K562 (cell line): ENCODE results near the gene PTPRG.

ENCODE experiments used
- CBX5 ChIP-seq: IDR thresholded peaks from 2 replicates; pipeline ENCODE4 v1.6.1; 2014; ENCODE audit warnings: low read depth, borderline replicate concordance
- ETS2 ChIP-seq: IDR thresholded peaks from 2 replicates; pipeline ENCODE4 v1.6.1; 2016; ENCODE audit warnings: borderline replicate concordance, missing genetic modification characterization, mild to moderate bottlenecking, moderate library complexity, missing compliant biosample characterization; ENCODE audit not compliant: poor library complexity, severe bottlenecking
- EZH2 ChIP-seq: IDR thresholded peaks from 2 replicates; pipeline ENCODE4 v1.6.1; 2012; ENCODE audit warnings: low read depth, mild to moderate bottlenecking, inconsistent platforms, low read length, borderline replicate concordance
- NFXL1 ChIP-seq: fragments of 450-650 bp; formaldehyde crosslinking; IDR thresholded peaks from 2 replicates; pipeline ENCODE4 v1.4.0; 2021; ENCODE audit warnings: mild to moderate bottlenecking
- NR1H2 ChIP-seq: sonication (generic); formaldehyde crosslinking; IDR thresholded peaks from 2 replicates; pipeline ENCODE4 v1.4.0; 2020; ENCODE audit warnings: mild to moderate bottlenecking, missing genetic modification reagents
- PHB ChIP-seq: fragments of 250-450 bp; sonication (Bioruptor Pico); IDR thresholded peaks from 2 replicates; pipeline ENCODE4 v1.5.0; 2021
- POLR2AphosphoS2 ChIP-seq: IDR thresholded peaks from 2 replicates; pipeline ENCODE4 v1.6.1; 2012; ENCODE audit warnings: low read length, improper control_type of control experiment
- POLR2AphosphoS5 ChIP-seq: IDR thresholded peaks from 2 replicates; pipeline ENCODE4 v1.6.1; 2011; ENCODE audit warnings: mild to moderate bottlenecking, low read depth, low read length, moderate library complexity; ENCODE audit not compliant: control insufficient read depth, insufficient read depth
- TF ChIP-seq, protein P1 (sequence below), 2 experiments: fragments of 450-650 bp; IDR thresholded peaks; 2 replicates each; pipeline ENCODE4 v1.6.1; 2016; ENCODE audit warnings: mild to moderate bottlenecking in 2 of 2, borderline replicate concordance in 1 of 2, low read depth in 1 of 2, moderate library complexity in 1 of 2
- TF ChIP-seq, protein P2 (sequence below): fragments of 450-650 bp; formaldehyde crosslinking; IDR thresholded peaks from 2 replicates; pipeline ENCODE4 v1.4.0; 2020; ENCODE audit warnings: mild to moderate bottlenecking, mixed read lengths
- TF ChIP-seq, protein P3 (sequence below): fragments of 450-650 bp; IDR thresholded peaks from 2 replicates; pipeline ENCODE4 v1.6.1; 2016; ENCODE audit warnings: borderline replicate concordance

DNA sequence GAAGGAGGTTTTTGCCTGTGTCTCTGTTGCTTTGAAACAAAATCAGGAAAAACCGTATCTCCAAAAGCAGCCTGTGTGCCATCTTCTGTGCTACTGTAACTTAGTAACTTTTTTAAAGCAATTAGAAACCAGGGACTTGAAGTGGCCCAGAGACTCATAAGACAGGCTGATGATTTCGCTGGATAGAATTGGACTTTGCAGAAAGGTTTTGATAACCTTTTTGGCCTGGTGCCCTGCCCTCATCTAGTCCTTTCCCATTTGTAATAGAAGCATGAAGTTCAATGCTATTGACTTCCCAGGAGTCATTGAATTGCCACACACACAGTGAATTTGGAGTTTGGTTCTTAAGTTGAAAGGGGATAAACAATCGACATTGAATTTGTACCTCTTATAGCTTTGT lies 157.2 kb downstream of the PTPRG start:
- TF ChIP-seq POLR2AphosphoS5, result no peak
- TF ChIP-seq PHB, result no peak
- TF ChIP-seq, protein P1, sequence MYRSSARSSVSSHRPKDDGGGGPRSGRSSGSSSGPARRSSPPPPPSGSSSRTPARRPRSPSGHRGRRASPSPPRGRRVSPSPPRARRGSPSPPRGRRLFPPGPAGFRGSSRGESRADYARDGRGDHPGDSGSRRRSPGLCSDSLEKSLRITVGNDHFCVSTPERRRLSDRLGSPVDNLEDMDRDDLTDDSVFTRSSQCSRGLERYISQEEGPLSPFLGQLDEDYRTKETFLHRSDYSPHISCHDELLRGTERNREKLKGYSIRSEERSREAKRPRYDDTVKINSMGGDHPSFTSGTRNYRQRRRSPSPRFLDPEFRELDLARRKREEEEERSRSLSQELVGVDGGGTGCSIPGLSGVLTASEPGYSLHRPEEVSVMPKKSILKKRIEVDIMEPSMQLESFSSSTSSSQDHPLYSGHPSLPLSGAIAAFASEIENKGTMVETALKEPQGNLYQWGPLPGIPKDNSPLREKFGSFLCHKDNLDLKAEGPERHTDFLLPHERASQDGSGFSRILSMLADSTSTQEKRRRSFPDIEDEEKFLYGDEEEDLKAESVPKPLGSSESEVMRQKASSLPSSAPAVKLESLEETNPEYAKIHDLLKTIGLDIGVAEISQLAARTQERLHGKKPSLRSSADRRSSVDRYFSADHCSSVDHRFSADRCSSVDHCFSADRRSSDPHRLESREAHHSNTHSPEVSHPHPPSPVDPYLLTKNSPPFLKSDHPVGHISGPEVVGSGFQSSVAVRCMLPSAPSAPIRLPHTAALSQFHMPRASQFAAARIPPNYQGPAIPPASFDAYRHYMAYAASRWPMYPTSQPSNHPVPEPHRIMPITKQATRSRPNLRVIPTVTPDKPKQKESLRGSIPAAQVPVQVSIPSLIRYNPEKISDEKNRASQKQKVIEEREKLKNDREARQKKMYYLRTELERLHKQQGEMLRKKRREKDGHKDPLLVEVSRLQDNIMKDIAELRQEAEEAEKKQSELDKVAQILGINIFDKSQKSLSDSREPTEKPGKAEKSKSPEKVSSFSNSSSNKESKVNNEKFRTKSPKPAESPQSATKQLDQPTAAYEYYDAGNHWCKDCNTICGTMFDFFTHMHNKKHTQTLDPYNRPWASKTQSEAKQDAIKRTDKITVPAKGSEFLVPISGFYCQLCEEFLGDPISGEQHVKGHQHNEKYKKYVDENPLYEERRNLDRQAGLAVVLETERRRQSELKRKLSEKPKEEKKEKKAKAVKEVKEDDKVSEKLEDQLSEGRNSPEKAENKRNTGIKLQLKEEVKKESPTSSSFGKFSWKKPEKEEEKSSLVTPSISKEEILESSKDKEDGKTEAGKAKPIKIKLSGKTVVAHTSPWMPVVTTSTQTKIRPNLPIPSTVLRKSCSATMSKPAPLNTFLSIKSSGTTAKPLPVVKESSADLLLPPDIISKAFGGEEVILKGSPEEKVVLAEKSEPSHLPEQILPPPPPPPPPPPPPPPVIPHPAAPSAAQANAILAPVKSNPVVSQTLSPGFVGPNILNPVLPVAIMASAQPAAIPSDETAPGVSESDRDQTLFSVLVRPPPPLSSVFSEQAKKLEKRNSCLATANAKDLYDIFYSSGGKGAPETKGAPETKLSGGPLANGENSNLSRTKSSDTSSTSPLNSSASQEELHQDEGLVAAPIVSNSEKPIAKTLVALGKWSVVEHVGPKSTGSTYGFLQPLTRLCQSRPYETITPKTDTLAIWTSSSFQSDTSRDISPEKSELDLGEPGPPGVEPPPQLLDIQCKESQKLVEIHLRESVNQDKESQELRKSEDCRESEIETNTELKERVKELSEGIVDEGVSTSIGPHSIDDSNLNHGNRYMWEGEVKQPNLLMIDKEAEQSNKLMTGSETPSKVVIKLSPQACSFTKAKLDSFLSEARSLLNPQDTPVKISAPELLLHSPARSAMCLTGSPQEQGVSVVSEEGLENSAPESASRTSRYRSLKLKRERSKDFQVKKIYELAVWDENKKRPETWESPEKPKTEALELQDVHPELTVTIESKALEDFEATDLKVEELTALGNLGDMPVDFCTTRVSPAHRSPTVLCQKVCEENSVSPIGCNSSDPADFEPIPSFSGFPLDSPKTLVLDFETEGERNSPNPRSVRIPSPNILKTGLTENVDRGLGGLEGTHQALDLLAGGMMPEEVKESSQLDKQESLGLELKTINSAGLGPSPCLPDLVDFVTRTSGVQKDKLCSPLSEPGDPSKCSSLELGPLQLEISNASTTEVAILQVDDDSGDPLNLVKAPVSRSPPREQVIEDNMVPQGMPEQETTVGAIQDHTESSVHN (IDR thresholded peaks at IDR 0.05; ENCODE audit: borderline replicate concordance in 1 of 2, low read depth in 1 of 2), result no peak
- TF ChIP-seq, protein P2, sequence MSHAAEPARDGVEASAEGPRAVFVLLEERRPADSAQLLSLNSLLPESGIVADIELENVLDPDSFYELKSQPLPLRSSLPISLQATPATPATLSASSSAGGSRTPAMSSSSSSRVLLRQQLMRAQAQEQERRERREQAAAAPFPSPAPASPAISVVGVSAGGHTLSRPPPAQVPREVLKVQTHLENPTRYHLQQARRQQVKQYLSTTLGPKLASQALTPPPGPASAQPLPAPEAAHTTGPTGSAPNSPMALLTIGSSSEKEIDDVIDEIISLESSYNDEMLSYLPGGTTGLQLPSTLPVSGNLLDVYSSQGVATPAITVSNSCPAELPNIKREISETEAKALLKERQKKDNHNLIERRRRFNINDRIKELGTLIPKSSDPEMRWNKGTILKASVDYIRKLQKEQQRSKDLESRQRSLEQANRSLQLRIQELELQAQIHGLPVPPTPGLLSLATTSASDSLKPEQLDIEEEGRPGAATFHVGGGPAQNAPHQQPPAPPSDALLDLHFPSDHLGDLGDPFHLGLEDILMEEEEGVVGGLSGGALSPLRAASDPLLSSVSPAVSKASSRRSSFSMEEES, result no peak
- no peak for TF ChIP-seq CBX5
- no peak for TF ChIP-seq NFXL1 (CRISPR knock-in tag)
- no peak for TF ChIP-seq EZH2
- TF ChIP-seq ETS2 (tag), result no peak
- no peak for TF ChIP-seq POLR2AphosphoS2
- TF ChIP-seq, protein P3, sequence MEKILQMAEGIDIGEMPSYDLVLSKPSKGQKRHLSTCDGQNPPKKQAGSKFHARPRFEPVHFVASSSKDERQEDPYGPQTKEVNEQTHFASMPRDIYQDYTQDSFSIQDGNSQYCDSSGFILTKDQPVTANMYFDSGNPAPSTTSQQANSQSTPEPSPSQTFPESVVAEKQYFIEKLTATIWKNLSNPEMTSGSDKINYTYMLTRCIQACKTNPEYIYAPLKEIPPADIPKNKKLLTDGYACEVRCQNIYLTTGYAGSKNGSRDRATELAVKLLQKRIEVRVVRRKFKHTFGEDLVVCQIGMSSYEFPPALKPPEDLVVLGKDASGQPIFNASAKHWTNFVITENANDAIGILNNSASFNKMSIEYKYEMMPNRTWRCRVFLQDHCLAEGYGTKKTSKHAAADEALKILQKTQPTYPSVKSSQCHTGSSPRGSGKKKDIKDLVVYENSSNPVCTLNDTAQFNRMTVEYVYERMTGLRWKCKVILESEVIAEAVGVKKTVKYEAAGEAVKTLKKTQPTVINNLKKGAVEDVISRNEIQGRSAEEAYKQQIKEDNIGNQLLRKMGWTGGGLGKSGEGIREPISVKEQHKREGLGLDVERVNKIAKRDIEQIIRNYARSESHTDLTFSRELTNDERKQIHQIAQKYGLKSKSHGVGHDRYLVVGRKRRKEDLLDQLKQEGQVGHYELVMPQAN, result no peak
- no peak for TF ChIP-seq NR1H2
